Measurements from ENCODE around the gene RHBDL3.
"Not testable (repeated sequence)": the region's sequence is repeated elsewhere in the genome, so short reads cannot be mapped to it uniquely, and the experiment has no call there.

RHBDL3 gene

DNA sequence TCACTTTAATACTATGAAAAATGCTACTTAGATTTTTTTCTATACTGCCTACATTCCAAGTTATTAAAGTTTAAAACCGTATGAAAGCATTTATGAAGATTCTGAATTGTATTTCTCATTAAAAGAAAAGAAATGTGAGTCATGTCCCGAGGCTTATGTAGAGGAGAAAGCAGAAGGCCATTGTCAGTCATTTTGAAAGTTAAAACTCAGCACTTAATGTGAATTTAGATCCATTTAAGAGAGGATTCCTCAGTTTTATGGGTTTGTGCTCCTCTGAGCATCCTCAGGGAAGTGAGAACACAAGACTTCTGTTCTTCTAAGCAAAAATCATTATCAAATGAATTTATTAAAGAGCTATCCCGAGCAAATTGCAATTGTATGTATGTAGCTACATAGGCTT lies 64.5 kb downstream of the RHBDL3 start:
- DNase-seq: no peak

DNA sequence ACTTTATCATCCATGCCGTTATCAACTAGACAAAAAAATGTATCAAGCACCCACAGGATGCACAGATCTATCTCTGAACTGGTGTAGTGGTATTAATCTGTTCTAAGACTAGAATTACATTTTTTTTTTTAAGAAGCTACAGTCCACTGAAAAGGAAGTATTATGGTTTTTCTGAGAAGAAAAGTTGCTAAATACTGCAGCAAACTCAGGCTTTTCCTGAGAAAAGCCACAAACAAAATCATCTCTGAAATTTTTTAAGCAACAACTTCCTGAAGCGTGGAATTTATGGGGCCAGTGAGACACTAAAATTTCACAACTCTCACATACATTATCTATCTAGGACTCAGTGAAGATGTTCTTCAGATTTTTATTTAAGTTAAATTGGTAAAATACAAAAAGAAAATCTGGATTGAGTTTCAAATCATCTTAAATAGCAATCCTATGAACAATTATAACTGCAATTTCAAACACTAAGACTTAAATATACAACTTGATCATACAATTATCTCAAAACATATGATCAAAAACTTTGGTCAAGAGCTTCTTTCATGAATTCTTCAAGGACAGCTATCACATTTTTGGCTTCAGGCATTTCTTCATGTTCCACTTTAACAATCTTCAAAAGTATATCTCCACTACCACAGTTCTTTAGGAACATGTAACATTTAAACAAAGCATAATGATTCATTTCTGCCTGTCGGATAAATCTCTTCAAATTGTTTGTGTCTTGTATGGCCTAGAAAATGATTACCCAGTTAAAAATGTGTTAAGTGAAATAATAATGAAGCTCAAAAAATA lies 65.8 kb downstream of the RHBDL3 start:
- peak; percentile 83 for DNase-seq

DNA sequence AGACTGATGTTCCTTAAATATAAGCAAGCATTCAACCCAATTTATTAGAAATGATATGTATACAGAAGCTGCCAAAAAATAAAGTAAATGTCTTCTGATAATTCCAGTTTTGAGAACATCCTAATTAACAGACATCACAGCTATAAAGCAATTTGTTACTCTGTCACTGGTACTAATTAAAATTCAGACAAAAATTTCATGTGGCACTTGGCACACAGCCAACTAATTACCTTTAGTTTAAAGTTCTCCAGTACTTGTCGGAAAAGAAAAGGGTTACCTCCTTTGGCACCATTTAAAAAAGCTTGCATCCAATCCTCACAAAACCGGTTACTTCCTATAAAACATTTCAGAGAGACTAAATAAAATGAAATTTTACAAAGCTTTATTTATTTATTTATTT lies 67.6 kb downstream of the RHBDL3 start:
- DNase-seq: no peak

DNA sequence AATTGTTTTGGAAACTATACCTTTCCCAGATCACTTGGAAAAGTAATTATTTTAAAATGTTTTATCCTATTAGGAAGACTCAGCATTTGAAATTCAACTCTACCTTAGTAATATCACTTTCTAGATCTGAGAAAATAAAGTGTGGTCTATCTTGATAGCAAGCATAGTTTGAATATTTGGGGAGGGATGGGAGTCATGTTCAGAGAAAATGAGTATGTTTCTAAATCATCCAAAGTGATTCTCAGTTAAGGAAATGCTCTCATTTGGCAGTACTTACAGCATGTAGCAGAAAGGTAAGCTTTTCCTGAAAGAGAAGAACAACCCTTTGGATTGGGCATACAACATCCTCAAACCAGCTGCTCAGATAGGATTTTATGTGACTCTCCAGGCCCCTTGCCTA lies 69.4 kb downstream of the RHBDL3 start:
- no peak for DNase-seq

DNA sequence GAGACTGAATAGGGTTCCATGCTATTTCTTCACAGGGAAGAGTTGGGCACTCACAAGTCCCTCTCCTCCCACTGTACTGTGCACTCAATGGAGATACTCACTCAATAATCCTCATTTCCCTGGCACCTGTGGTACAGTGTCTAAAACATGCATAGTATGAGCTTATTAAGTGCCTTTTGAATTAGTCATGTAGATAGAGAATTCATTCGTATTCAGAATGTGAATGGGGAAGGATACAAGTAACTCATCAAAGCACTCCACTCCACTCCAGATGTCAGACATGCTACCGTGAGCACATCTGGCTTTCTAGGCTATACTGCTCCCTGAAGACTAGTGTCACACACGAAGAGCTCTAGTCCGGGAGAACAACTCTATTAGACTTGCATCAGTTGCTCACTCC lies 70.1 kb downstream of the RHBDL3 start:
- DNase-seq: no peak

DNA sequence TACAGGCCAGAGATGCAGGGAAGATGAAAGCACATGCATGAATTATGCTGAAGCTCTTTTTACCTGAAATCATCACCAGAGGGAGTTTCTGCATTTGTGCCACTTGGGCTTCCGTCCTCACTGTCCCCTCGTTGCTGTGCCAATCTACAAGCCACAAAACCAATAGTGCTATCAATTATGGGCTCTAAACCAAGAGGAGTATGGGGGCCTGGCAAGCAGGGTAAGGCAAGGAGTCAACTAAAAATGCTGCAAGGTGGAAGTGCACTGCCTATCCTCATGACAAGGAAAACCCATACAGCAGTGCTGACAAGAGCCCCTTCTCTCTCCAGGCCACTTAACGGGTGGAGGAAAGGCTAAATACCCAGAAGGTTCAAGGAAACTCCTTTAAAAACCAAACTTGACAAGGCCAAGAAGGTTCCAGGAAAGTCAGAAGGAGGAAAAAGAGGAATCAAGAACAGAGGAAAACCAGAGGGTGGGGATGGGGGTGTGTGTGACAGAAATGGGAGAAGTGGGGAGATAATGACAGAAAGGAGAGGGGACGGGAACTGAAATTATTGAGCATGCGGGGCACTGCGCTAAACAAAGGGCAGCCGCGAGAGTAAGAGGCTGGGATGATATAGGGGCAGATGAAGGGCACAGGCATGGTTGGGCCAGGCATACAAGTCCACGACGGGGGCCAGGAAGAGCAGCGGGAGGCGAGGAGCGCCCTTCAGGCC lies 75.7 kb downstream of the RHBDL3 start:
- peak; percentile 79 for DNase-seq

DNA sequence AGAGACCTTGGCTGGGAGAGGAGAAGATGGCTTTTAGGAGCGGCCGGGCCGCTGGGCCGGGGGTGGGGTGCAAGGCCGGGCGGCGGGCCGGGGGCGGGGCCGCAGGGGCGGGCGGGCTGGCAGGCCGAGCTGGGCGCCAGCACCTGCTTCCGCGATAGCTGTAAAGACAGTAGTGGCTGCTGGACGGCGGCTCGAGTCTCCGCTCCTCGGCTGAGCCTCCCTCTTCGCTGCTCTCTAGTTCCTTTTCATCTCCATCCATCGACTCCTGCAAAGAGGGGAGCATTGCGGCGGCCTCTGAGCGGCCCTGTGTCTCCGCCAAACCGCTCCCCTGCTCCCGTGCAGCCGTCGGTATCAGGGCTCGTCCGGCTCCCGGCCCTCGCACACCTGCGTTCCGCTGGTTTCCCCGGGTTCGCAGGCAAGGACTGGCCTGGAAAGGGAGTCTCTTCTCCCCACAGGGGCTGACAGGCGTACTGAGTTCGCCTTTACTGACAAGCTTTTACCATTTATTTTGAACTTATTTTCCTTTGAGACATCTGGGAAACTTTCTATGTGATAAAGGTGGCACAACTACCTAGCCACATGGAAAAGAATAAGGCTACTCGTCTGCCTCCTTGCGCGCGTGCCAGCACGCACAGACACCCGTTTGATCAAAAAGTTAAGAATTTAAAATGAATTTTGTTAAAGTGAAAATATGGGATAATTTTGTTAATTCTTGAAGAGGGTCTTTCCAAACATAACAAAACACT lies 76.4 kb downstream of the RHBDL3 start, which contains the start of gene C17orf75:
TSS of gene C17orf75 (minus strand) at position 317 of the 746 bp plus-strand sequence. CDS start at position 283, 34 bp downstream.
- peak; percentile 90 for DNase-seq

DNA sequence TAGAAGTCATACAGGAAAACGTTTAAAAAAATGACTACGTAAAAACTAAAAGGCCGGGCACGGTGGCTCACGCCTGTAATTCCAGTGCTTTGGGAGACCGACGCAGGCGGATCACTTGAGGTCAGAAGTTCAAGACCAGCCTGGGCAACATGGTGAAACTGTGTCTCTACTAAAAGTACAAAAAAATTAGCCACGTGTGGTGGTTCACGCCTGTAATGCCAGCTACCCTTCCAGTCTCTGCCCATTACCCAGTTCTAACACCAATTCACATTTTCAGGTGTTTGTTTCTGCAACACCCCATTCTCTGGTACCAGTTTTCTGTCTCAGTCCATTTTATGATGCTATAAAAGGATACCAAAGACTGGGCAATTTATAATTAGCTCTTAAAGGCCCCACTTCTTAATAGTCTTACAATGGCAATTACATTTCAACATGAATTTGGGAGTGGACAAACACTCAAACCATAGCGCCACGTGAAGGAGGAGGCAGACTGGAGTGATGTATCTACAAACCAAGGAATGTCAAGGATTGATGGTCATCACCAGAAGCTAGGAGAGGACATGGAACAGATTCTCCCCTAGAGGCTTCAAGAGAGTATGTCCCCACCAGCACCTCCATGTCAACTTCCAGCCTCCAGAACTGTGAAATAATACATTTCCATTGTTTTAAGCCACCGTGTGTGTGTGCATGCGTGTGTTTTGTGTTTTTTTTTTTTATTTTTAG lies 77.1 kb downstream of the RHBDL3 start:
- peak; percentile 40 for DNase-seq

DNA sequence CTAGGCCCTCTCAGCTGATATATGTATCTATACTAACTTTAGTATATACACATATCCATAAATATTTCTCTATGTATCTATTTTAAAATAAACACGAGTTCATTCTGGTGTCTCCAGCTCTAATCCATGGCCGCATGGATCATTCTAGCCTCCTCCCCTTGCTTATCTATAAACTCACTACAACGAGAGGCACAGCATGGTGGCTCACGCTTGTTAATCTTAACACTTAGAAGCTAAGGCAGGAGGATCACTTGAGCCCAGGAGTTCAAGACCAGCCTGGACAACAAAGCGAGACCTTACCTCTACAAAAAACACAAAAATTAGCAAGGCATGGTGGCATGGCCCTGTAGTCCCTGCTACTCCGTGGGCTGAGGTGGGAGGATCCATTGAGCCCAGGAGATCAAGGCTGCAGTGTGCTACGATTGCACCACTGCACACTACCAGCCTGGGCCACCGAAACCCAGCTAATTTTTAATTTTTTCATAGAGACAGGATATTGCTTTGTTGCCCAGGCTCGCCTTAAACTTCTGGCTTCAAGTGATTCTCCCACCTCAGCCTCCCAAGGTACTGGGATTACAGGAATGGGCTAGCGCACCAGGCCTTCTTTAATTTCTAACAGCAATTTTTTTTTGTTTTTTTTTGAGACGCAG lies 80.4 kb downstream of the RHBDL3 start:
- DNase-seq: peak; percentile 25

DNA sequence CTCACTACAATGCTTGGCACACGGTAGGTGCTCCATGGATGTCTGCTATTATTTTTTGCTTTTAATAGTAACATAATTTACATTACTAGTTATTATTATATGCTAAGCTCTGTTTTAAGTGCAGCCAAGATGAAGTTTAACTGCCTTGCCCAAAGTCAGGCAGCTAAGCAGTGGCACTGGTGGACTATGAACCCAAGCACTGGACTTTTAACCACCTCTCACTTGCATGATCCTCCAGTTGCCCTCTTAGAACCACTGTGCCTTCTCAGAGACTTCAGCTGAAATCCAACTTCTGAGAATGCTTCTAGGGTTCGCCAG lies 82.8 kb downstream of the RHBDL3 start:
- no peak for DNase-seq

DNA sequence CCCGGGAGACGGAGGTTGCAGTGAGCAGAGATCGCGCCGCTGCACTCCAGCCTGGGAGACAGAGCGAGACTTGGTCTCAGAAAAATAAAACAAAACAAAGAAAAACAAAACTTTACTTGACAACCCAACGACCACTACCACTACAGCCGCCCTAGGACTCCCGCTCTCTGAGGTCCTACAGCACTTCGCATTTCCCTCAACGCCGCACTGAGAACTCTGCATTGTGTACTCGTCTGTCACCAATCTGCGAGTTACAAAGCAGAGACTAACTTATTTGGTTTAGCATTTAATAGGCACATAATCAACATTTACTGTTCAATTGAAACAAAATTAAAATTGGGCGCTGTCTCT lies 83.8 kb downstream of the RHBDL3 start:
- peak; percentile 44 for DNase-seq

DNA sequence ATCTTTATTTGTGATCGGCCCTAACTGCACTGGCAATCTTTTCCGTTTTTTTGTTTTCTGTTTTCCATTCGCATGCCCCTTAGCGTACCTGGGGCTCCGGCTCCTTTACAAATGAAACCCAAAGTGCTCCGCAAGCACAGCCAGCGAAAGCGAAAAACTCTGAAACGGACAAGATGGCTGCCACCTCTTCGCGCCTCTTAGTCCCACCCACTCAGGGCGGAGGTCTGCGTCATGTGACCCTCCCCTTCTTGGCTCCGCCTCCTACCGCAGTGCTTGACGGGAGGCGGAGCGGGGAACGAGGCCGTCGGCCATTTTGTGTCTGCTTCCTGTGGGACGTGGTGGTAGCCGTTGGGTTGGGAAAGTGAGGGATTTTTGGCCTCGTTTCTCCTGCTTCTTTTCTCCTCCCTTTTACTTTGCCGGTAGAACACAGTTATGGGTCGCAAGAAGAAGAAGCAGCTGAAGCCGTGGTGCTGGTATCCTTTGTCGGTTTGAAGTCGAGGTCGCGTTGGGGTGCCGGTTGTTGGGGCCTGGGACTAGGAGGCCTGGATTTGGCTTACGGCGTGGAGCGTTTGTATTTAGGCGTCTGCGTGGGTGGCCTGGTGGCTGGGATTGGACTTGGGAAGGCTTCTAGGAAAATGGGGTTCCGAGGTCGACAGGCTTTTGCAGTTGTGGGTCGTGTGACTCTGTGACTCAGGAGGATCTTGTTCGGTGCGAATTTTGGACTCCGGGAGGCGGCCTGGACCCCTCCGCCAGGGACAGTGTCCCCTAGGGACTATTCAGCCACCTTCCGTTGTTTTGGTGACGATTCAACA lies 84.4 kb downstream of the RHBDL3 start, which contains the start of gene ZNF207:
TSS of gene ZNF207 (plus strand) at position 304 of the 812 bp plus-strand sequence. CDS start at position 433, 129 bp downstream.
- peak; percentile 99 for DNase-seq

DNA sequence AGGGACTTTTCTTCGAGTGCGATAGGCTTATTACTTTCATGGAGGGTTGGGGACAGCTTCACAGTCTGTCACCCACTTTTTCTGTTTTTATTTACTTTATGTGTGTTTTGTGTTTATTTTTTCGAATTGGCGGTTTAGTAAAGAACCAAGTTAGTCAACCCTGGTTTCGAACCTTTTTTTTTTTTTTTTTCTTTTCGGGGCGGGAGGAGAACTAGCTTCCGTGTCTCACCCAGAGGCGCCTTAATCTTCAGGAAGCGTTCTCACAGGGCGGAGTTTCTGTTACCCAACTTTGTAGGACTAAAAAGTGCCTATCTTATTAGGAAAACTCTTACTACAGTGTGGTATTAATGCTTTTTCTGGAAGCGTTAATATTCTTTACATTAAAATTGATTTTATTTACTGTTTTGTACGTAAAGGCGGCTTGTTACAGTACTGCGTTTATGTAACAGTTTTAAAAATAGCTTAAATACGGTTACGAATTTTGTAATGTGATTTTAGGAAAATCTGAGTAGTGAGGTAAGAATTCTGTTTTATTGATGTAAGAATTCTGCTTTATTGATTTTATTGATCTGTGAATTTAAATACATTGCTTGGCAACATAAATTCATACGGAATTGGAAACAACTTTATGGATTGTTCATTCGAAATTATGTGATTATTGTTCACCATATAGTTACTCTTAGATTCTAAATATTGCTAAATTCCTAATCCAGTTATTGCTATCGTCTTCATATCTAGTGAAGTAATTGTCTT lies 85.2 kb downstream of the RHBDL3 start:
- DNase-seq: peak; percentile 93

DNA sequence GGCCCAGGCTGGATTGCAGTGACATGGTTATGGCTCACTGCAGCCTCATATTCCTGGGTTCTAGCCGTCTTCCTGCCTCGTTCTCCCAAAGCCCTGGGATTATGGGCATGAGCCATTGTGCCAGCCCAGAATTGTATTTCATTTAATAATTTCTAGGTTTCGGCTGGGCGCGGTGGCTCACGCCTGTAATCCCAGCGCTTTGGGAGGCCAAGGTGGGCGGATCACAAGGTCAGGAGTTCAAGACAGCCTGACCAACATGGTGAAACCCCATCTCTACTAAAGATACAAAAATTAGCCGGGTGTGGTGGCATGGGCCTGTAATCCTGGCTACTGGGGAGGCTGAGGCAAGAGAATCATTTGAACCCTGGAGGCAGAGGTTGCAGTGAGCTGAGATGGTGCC lies 87.1 kb downstream of the RHBDL3 start:
- not testable (repeated sequence) for DNase-seq

DNA sequence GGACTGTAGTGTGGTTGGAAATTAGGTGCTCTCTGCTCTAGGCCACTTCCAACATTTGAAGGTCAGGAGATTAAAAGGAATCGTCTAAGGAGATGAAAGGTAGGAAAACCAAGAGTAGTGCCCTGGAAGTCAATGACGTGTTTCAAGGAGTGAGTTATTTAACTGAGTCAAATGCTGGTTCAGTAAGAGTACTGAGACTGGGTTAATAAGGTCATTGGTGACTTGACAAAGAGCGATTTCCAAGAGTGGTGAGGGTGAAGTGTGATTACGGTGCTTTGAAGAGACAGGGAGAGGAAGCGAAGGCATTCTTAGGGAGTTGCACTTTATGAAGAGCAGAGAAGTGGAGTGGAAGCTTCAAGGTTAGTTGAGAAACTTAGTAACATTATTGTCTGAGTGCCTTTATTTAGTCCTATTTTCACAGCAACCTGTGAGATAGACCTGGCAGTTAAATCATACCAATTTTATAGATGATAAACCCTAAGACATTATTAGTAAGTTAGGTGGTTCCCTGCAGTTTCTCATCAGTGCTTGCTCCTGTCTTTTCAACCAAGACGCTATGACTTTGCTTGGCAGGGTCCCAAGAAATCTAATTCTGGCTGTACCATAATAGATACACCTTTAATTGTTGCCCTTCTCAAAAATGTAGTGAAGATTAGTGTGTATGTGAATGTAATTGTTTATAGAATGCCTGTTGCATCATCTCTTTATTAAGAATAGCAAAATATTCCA lies 90.2 kb downstream of the RHBDL3 start:
- no peak for DNase-seq

DNA sequence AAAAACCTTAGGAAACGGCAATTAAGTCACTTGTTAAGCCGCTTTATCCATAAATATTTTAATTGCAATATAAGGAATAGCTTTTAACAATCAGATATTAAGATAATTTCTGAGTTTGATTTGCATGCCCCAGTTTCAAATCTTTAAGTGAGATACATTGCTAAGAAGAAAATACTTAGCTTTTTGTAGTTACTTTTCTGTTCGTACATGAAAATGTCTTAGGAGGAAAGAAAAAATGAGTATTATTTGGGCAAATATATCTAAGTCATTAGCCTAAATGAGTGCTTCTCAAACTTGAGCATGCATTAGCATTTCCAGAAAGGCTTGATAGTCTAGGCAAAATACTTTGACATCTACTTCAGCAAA lies 90.7 kb downstream of the RHBDL3 start:
- no peak for DNase-seq

DNA sequence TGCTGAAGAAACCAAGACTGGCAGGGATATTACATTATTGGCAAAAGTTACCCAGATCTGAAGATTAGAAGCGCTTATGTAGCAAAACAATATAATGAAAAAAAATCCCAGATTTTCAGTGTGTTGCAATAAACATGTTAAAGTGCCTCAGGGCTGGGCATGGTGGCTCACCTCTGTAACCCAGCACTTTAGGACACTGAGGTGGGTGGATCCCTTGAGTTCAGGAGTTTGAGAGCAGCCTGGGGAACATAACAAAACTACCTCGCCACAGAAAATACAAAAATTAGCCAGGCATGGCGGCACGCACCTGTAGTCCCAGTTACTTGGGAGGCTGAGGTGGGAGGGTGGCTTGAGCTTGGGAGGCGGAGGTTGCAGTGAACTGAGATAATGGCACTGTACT lies 91.1 kb downstream of the RHBDL3 start:
- DNase-seq: no peak

DNA sequence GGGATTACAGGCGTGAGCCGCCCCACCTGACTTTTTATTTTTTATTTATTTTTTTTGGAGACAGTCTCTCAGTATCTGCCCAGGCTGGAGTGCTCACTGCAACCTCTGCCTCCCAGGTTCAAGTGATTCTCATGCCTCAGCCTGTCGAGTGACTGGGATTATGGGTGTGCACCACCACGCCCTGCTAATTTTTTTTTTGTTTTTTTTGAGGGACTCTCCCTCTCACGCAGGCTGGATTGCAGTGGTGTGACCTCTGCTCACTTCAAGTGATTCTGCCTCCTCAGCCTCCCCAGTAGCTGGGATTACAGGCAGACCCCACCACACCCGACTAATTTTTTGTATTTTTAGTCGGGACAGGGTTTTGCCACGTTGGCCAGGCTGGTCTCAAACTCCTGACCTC lies 92.0 kb downstream of the RHBDL3 start:
- DNase-seq: peak; percentile 27

DNA sequence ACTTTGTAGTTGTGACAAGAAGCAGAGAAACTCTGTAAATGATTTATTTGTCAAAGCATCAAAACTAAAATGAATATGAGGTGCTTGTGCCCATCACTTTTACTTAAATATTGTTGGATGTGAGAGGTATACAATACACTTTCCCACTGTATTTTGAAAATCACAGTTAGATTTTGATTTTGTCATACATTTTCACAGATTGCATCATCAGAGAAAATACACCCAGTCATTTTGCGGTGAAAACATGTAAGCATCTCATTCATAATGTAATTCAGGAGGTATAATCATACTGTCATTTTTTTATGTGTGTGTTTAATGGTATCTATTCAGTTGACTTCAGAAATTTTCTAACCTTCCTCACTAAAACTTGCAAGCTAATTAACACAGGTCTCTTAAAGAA lies 95.6 kb downstream of the RHBDL3 start:
- DNase-seq: no peak

DNA sequence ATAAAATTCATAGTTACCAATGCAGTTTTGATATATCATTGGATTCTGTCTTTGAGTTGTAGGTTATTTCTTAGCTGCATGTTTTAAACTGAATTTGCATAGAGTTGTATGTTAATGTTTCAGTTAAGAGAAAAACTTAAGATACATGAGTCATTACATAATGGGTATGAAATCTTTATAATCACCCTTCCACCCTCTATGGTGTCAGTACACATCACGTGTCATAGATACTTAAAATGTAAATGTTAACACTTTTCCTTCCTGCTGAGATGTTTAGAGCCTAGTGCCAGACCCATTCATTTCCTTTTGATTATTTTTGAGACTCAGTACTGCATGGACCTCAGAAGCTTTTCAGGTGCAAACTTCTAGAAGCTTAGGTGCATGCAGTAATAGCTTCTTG lies 104.8 kb downstream of the RHBDL3 start:
- no peak for DNase-seq
